T-helper 2 cell treated with Interferon-gamma antibody and Interleukin-4, amounts not matched to agents 5 μg/mL and 100 μg/mL, for 36 hours (primary cell): ENCODE data around the gene CGRRF1.

Source experiments
- DNase-seq: peaks from one replicate; pipeline ENCODE4 v3.0.0; 2021; ENCODE audit warnings: low spot score
- H3K27ac Mint-ChIP-seq: one replicate; pipeline ENCODE4 v1.8.0; 2021; ENCODE audit warnings: mild to moderate bottlenecking, mixed read lengths
- H3K27me3 Mint-ChIP-seq: one replicate; pipeline ENCODE4 v1.8.0; 2021; ENCODE audit warnings: low read depth, mixed read lengths
- H3K36me3 Mint-ChIP-seq: one replicate; pipeline ENCODE4 v1.8.0; 2021; ENCODE audit warnings: low read depth, mixed read lengths
- H3K4me1 Mint-ChIP-seq: one replicate; pipeline ENCODE4 v1.8.0; 2021; ENCODE audit warnings: low read depth, mixed read lengths
- H3K4me3 Mint-ChIP-seq: one replicate; pipeline ENCODE4 v1.8.0; 2022; ENCODE audit warnings: mild to moderate bottlenecking, moderate library complexity, mixed read lengths
- H3K9me3 Mint-ChIP-seq: one replicate; pipeline ENCODE4 v1.8.0; 2021; ENCODE audit warnings: mixed read lengths

The CGRRF1 gene

DNA sequence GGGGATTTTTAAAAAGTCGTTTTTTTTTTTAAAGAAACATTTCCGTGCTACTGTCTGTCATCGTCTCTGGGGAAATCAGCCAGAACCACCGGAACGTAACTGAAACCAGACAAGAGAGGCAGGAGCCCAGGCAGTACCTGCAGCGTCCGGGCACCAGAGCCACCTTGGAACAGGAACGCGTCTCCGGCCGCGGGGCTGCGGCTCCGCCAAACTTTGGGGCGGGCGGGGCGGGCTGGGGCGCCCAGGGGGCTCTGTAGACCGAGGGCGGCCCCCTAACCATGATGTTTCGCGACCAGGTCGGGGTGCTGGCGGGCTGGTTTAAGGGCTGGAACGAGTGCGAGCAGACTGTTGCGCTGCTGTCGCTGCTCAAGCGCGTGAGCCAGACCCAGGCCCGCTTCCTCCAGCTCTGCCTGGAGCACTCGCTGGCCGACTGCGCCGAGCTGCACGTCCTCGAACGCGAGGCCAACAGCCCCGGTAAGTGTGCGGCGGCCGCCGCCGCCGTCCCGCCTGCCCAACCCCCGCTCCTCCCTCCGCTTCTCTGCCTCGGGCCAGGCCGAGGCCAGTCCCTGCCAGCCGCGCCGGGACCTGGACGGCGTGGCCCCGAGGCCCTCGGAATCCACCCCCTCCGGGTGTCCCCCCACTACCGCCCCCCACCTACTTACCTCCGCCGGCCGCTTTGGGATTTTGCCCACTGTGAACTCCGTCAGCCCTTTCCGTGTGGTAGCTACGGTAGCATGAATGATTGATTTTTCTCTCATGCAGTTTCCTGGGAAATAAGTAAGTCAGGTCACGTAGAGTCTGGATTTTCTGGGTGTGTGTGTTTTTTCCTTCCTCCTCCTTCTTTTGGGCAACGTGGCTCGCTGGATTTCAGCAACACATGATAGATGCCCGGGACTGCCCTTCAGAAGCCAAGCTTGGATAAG lies 58.2 kb downstream of the CGRRF1 start:
- Mint-ChIP-seq H3K27ac (peak overlapping the region; percentile 78), H3K4me3 (peak overlapping the region; percentile 94), H3K27me3 (peaks cover 39% of the 10 kb centered on the region), H3K4me1 (peaks cover 18% of the 10 kb centered on the region), H3K9me3 (peaks cover 10% of the 10 kb centered on the region), H3K36me3 (peaks cover 7% of the 10 kb centered on the region)
- peak; percentile 17 for DNase-seq

DNA sequence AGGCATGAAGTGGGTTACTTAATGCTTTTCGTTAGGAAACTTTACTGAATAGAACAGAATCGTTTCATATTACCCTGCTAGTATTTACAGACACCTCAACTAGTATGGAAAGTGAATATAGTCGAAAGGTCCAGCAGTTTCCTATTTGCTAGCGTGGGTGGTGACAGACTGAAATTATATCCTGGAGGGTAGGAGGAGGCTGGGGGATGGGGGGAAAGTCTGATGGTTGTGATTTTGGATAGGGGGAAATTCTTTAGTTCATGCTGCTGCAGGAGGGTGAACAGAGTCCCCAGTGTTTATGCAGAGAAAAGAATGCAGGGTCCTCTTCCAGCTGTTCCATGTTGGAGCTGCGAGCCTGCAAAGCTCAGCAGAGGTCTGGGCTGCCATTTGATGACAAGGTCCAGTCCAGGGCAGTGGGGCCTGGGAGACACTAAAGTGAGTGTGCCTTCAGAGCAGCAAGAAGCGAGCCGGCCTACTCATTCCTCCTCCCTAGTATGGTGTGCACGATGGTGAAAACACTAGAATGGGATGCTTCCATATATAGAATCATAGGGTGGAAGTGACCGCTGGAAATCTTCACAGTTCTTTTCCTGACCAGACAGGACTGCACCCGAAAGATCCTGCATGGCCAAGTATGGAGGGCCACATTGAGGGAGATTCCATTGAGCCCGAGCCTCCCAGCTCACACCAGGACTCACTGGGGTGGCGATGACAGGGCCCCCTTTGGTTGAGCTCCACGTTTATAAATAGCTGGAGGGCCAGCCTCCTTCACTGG lies 59.3 kb downstream of the CGRRF1 start:
- peaks cover 39% of the 10 kb centered on the region for H3K27me3 Mint-ChIP-seq
- H3K9me3 Mint-ChIP-seq = peaks cover 19% of the 10 kb centered on the region
- H3K27ac Mint-ChIP-seq = no peak overlapping the region
- no peak overlapping the region for H3K4me3 Mint-ChIP-seq
- peaks cover 18% of the 10 kb centered on the region for H3K4me1 Mint-ChIP-seq
- no peak for DNase-seq
- peaks cover 11% of the 10 kb centered on the region for H3K36me3 Mint-ChIP-seq

GRCh38 chr14:54570047-54570446 lies 60.3 kb downstream of the CGRRF1 start:
- H3K4me3 Mint-ChIP-seq = no peak overlapping the region

GRCh38 chr14:54570631-54571415 lies 61.1 kb downstream of the CGRRF1 start:
- Mint-ChIP-seq H3K9me3 (peaks cover 19% of the 10 kb centered on the region), H3K4me3 (no peak overlapping the region), H3K27ac (no peak overlapping the region), H3K4me1 (peaks cover 12% of the 10 kb centered on the region), H3K27me3 (peaks cover 34% of the 10 kb centered on the region), H3K36me3 (peaks cover 11% of the 10 kb centered on the region)
- DNase-seq = no peak

More at GRCh38 chr14:54570047-54570446, 60.3 kb downstream of the CGRRF1 start:
- H3K27ac Mint-ChIP-seq = no peak overlapping the region
- no peak for DNase-seq
- H3K4me1 Mint-ChIP-seq = peaks cover 12% of the 10 kb centered on the region
- H3K27me3 Mint-ChIP-seq = peaks cover 34% of the 10 kb centered on the region
- H3K9me3 Mint-ChIP-seq = peaks cover 19% of the 10 kb centered on the region
- H3K36me3 Mint-ChIP-seq = peaks cover 11% of the 10 kb centered on the region

- no peak overlapping the region for H3K4me3 Mint-ChIP-seq
- peaks cover 11% of the 10 kb centered on the region for H3K4me1 Mint-ChIP-seq
- H3K9me3 Mint-ChIP-seq = peaks cover 19% of the 10 kb centered on the region
- peaks cover 36% of the 10 kb centered on the region for H3K27me3 Mint-ChIP-seq
- no peak for DNase-seq
- peaks cover 11% of the 10 kb centered on the region for H3K36me3 Mint-ChIP-seq
- no peak overlapping the region for H3K27ac Mint-ChIP-seq
Observed at GRCh38 chr14:54572316-54572715, 62.6 kb downstream of the CGRRF1 start.

- Mint-ChIP-seq H3K9me3 (peaks cover 19% of the 10 kb centered on the region), H3K4me3 (no peak overlapping the region), H3K4me1 (no peaks in the 10 kb centered on the region), H3K36me3 (peaks cover 11% of the 10 kb centered on the region), H3K27me3 (peaks cover 23% of the 10 kb centered on the region), H3K27ac (no peak overlapping the region)
- no peak for DNase-seq
Observed at GRCh38 chr14:54574528-54574927, 64.8 kb downstream of the CGRRF1 start.

DNA sequence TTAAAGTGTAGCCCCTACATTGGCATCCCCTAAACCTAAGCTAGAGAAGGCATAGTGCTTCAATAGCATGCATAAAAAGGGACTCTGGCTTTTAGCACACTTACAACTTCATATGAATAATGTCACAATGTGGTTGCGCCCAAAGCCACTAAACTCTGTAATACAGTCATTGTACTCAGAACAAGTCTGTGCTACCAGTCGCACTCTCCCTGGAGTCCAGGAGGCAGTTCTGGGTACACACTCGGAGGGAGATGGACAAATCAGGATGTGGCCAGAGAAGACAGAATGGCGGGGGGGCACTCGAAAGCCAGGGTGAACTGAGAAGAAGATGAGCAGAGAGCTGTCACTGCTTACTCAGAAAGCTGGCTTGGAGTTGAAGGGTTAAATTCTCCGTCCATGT lies 67.8 kb downstream of the CGRRF1 start:
- no peak overlapping the region for H3K4me3 Mint-ChIP-seq
- no peak for DNase-seq
- H3K4me1 Mint-ChIP-seq = no peaks in the 10 kb centered on the region
- H3K27ac Mint-ChIP-seq = no peak overlapping the region
- peaks cover 9% of the 10 kb centered on the region for H3K27me3 Mint-ChIP-seq
- peaks cover 5% of the 10 kb centered on the region for H3K36me3 Mint-ChIP-seq
- H3K9me3 Mint-ChIP-seq = peaks cover 10% of the 10 kb centered on the region

- H3K27ac Mint-ChIP-seq = no peak overlapping the region
- H3K36me3 Mint-ChIP-seq = peaks cover 4% of the 10 kb centered on the region
- no peaks in the 10 kb centered on the region for H3K4me1 Mint-ChIP-seq
- H3K9me3 Mint-ChIP-seq = peaks cover 7% of the 10 kb centered on the region
- DNase-seq = no peak
- H3K27me3 Mint-ChIP-seq = peaks cover 9% of the 10 kb centered on the region
- H3K4me3 Mint-ChIP-seq = no peak overlapping the region
Observed at GRCh38 chr14:54577977-54578376, 68.3 kb downstream of the CGRRF1 start.

- H3K36me3 Mint-ChIP-seq = no peaks in the 10 kb centered on the region
- no peak for DNase-seq
- H3K4me1 Mint-ChIP-seq = no peaks in the 10 kb centered on the region
Observed at GRCh38 chr14:54579621-54580020, 69.9 kb downstream of the CGRRF1 start.

GRCh38 chr14:54580933-54581332 lies 71.2 kb downstream of the CGRRF1 start:
- H3K4me1 Mint-ChIP-seq = no peaks in the 10 kb centered on the region
- no peak for DNase-seq
- H3K27me3 Mint-ChIP-seq = peaks cover 16% of the 10 kb centered on the region
- H3K27ac Mint-ChIP-seq = no peak overlapping the region
- H3K9me3 Mint-ChIP-seq = no peaks in the 10 kb centered on the region
- H3K36me3 Mint-ChIP-seq = no peaks in the 10 kb centered on the region
- no peak overlapping the region for H3K4me3 Mint-ChIP-seq

More at GRCh38 chr14:54579621-54580020, 69.9 kb downstream of the CGRRF1 start:
- Mint-ChIP-seq H3K9me3 (no peaks in the 10 kb centered on the region), H3K27me3 (peaks cover 10% of the 10 kb centered on the region), H3K4me3 (no peak overlapping the region), H3K27ac (no peak overlapping the region)

- DNase-seq = no peak
- peaks cover 4% of the 10 kb centered on the region for H3K4me1 Mint-ChIP-seq
- no peak overlapping the region for H3K4me3 Mint-ChIP-seq
- no peaks in the 10 kb centered on the region for H3K9me3 Mint-ChIP-seq
- H3K36me3 Mint-ChIP-seq = no peaks in the 10 kb centered on the region
- peaks cover 18% of the 10 kb centered on the region for H3K27me3 Mint-ChIP-seq
- H3K27ac Mint-ChIP-seq = no peak overlapping the region
Observed at GRCh38 chr14:54582334-54582733, 72.6 kb downstream of the CGRRF1 start.

DNA sequence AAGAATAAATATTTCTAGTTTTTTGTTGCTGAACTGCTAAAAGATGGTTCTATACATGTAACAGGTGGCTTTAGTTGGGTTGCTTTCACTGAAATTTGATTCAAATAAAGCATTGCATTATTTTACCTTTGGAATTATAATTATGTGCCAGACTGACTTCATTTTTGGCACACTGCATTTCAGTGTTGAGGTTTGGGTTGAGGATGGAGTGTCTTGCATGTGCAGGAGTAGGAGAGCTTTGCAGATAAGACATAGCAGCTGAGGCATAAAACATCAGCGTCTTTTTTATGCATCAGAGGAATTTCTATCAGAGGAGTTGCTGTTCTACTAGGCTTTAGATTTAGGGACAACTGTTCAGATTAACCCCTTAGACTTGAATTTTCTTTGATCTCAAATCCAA lies 74.4 kb downstream of the CGRRF1 start:
- no peaks in the 10 kb centered on the region for H3K9me3 Mint-ChIP-seq
- H3K4me3 Mint-ChIP-seq = no peak overlapping the region
- H3K4me1 Mint-ChIP-seq = peaks cover 7% of the 10 kb centered on the region
- no peak overlapping the region for H3K27ac Mint-ChIP-seq
- H3K36me3 Mint-ChIP-seq = no peaks in the 10 kb centered on the region
- peaks cover 20% of the 10 kb centered on the region for H3K27me3 Mint-ChIP-seq
- no peak for DNase-seq

GRCh38 chr14:54585214-54585613 lies 75.5 kb downstream of the CGRRF1 start:
- Mint-ChIP-seq H3K9me3 (no peaks in the 10 kb centered on the region), H3K4me1 (peaks cover 7% of the 10 kb centered on the region), H3K27ac (no peak overlapping the region), H3K27me3 (peaks cover 24% of the 10 kb centered on the region), H3K4me3 (no peak overlapping the region), H3K36me3 (no peaks in the 10 kb centered on the region)
- DNase-seq = no peak
